CD4-positive, alpha-beta T cell treated with Interleukin-17A for 4 hours (primary cell): ENCODE results near the gene IL18.
"Not testable (repeated sequence)": the region's sequence is repeated elsewhere in the genome, so short reads cannot be mapped to it uniquely, and the experiment has no call there.

Experiments
- DNase-seq: peaks from one replicate; pipeline ENCODE4 v3.0.0-alpha.2; 2020; ENCODE audit warnings: mixed read lengths

The IL18 gene

DNA sequence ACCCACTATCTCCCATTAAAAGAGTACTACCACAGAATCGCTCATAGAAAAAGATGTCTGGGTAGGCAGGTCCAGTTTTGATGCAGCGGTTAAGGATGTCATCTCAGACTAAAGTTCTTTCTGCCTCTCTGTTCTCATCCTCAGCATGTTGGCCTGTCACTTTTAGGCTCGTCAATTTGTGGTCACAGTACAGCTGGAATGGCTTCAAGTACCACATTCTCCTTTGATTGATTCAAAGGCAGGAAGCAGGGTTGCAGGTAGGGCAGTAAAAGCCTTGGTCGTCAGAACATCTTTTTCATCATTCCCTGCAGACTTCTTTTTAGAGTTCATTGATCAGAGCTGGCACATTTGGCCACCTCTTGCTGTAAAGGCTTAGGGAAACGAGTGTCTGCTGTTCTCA is 48.5 kb downstream of the IL18 start:
- no peak for DNase-seq

DNA sequence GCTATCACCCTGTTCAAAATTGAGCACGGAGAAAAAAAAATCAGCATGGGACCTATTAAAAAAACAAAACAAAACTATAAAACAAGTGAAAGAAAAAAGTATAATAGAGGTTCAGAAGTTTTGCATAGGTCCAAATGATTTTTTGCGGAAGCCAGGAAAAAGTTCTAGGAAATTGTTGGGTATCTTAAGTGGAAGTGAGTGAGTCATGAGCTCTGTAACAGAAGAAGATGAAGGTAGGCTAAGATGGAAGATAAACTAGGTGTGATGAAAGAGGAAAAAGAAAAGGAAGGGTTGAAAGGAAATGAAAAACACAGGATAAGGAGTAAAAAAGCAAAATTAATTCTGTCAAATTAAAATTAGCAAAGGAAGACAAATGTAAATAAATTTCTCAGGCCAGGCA is 49.4 kb downstream of the IL18 start:
- DNase-seq = no peak

DNA sequence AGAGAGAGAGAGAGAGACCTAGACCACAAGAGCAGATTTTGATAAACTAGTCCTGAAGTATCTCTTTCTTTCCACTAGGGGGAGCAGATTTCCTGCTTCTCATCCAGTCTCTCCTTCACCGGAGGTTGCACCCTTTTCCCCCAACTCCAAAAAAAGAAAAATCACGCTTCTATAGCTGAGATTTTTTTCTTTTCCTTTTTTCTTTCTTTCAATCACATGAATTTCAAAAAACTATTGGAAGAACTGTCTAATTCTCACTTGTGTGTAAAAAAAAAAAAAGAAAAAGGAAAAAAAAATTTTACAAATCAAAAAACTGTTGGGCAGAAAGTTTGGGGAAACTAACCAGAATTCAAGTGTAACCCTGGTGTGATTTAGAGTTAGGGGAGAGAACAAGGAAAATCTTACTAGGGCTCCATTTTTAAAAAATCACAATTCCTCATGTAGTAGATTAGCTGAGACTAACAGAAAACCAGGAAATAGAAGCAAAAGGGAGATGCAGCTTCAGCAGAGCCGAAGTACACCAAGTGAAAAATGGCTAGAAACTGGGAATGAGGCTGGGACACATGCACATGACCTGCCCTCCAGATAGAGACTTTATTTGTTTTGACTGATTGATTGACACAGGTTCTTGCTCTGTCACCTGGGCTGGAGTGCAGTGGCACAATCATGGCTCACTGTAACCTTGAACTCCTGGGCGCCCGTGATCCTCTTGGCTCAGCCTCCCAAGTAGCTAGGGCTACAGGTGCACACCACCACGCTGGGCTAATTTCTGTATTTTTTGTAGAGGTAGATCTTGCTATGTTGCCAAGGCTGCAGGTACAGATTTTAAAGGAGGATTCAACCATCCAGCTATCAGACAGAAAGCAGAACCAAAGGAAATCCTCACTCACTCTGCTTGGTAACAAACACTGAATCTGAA is 50.1 kb downstream of the IL18 start:
- DNase-seq = no peak

DNA sequence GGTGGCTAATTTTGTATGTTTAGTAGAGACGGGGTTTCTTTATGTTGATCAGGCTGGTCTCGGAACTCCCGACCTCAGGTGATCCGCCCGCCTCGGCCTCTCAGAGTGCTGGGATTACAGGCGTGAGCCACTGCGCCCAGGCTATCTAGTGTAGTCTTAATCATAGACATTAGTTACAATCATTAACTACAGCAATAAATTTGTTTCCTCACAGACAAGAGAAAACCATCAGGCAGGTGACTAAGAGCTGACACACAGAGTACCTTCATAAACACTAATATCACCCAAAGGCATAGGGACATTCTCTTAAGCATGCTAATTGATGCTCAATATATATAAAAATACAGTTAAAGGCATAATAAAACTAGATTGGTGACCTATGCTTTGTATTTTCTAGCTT is 57.8 kb downstream of the IL18 start:
- DNase-seq = no peak

DNA sequence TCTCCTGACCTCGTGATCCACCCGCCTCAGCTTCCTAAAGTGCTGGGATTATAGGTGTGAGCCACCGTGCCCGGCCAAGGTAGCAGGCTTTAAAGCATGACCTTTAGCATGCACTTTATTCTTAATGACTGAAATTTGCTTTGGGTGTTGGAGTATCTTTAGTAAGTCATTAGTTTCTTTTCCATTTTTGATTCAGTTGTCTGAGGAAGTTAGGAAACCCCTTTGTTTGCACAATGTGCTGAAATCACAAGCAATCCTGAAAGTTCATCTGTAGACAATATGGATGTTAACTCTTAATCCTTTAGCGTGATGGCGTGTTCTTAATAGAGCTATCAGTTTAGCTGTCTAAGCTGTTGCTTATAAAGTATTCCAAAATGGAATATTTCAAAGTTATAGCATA is 60.4 kb downstream of the IL18 start:
- no peak for DNase-seq

DNA sequence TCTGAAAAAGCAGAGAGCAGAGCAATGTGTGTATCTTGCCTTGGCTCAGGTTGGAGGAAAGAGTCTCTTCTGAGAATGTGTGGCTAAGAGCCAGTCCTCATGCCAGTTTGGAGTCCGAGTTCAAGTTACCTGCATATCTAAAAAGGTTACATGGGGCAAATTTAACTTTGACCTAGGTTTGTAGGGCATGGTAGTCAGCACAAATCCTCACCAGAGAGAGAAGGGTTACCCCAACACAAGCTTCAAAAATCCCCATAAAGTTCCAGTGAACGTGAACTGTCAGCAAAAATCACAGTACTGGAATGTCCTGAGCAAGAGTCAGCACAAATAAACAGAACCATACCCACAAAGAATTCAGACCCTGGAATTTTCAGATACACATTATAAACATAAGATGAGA is 63.4 kb downstream of the IL18 start:
- DNase-seq = no peak

DNA sequence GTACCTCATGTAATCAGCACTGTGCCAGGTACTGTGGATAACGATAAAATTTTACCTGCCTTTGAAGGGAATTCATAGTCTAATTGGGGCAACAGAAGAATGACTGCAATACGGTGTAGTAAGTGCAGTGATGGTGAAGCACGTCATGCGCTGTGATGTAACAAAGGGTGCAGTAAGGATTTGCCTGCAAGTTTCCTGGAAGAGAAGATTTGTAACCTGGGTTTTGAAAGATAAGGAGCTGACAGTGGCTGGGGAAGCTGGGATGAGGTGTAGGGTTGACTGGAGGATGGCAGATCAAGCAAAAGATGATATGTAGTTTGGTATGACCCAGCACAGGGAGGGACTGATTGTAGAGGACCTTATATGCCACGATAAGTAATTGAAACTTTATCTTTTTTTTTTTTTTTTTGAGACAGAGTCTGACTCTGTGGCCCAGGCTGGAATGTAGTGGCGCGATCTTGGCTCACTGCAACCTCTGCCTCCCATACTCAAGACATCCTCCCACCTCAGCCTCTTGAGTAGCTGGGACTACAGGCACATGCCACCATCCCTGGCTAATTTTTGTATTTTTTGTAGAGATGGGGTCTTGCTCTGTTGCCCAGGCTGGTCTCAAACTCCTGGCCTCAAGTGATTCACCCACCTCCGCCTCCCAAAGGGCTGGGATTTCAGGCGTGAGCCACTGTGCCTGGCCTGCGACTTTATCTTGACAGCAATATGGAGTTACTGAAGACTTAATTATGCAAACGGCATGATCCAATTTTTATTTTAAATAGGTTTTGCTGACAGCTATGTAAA is 66.0 kb downstream of the IL18 start:
- no peak for DNase-seq

DNA sequence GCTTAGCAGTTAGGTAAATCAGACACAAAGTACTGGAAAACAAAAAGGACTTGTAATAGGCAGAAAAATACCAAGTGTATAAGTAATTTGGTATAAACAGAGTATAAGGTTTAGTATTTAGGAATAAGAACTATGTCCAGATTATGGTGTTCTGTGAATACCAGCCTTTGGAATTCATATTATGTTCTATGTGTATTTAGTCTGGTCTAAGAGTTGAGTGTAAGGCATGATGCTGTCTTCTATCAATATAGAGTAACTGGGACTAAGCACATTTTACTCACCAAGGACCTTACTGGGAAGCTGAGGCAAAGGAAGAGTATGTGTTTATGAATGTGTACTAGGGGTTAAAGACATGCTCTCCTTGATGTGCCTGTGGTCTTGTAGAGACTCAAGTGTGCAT is 67.7 kb downstream of the IL18 start:
- DNase-seq = no peak

DNA sequence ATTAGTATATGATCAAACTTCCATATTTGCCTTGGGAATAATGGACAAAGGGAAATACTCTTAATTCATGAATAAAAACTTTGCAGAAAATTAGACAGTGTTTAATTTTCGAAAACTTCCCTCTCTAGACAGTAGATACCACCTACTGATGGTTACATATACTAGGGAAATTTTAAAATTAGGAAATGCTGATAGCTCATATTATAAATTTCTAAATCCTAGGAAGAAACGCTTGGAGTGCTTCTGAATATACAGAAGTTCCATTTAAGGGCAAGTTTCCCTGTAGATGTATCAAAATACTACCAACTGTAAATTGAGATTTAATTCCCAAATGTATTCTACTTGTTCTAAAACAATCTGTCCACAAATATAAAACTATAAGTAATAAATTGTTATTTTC is 68.6 kb downstream of the IL18 start:
- DNase-seq = not testable (repeated sequence)
